NCI-H1417 treated with DMSO at 0.1 percent for 48 hours (cell line): ENCODE results near the gene MYBL2.

Experiments used
- DNase-seq: peaks from one replicate; lab custom pipeline; 2025; lab: John Stamatoyannopoulos, UW

Gene MYBL2

DNA sequence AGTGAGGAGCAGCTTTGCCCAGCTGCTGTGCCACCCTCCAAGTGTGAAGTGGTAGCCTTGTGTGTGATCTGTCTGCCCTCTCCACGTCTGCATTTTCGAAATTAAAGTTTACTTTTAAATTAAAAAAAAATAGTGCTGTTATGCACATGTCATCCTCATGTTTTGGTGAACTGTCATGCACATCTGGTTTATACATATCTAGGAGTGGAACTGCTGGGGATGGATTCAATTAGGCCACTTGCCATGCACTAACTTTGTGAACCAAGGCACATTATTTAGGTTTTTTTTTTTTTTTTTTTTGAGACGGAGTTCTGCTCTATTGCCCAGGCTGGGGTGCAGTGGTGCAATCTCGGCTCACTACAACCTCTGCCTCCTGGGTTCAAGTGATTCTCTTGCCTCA, 56.3 kb downstream of the MYBL2 start:
- DNase-seq, result no peak

- DNase-seq, result no peak
These were observed 56.8 kb downstream of the MYBL2 start for GRCh38 chr20:43723735-43724134.

- no peak for DNase-seq
These were observed 57.5 kb downstream of the MYBL2 start for GRCh38 chr20:43724383-43724782.

- DNase-seq, result no peak
These were observed 58.8 kb downstream of the MYBL2 start for GRCh38 chr20:43725666-43726065.

GRCh38 chr20:43726333-43726732, 59.4 kb downstream of the MYBL2 start:
- no peak for DNase-seq

DNA sequence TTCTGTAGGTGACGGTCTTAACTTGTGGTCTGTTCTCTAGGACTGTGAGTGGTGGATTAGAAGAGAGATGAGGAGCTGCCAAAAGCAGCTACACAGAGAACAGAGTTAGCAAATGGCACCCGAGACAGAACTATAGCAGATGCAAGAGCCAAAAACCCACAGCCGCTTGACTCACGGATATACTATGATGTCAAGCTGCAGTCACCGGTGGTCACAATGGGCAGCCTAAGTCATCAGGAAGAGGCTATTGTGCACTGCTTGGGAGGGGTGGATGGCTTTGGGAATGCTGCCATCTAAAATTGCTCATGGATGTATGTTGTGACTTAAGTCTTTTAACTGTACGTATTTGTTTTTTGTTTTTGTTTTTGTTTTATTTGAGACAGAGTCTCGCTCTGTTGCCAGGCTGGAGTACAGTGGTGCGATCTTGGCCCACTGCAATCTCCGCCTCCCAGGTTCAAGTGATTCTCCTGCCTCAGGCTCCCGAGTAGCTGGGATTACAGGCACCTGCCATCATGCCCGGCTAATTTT, 60.0 kb downstream of the MYBL2 start, which contains the start of gene GTSF1L:
GTSF1L (minus strand) TSS at position 192 of the 528 bp plus-strand sequence. CDS start 308 bp downstream, outside the sequence.
- no peak for DNase-seq

DNA sequence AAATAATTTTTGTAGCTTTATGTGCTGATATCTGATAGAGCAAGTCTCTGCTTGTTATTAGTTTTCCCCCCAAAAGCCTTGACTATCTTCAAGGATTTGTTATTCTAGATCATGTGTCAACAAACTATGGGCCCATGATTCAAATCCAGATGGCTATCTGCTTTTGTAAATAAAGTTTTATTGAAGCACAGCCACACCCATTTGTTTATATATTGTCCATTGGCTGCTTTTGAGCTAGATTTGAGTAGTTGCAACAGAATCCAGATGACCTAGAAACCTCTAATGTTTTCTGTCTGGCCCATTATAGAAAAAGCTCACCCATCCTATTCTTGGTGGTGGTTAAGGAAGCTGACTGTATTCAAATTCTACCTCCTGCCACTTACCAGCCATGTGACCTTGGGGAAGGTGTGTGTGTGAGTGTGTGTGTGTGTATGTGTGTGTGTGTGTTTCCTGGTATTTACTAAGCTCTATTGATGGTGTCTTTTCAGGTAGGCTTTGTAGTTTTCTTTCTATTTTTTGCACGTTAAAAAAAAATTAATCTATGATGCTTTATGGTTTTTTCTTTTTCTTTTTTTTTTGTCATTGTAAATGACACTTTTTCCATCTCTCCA, 61.2 kb downstream of the MYBL2 start:
- no peak for DNase-seq

- DNase-seq, result no peak
These were observed 61.9 kb downstream of the MYBL2 start for GRCh38 chr20:43728686-43729255.

DNA sequence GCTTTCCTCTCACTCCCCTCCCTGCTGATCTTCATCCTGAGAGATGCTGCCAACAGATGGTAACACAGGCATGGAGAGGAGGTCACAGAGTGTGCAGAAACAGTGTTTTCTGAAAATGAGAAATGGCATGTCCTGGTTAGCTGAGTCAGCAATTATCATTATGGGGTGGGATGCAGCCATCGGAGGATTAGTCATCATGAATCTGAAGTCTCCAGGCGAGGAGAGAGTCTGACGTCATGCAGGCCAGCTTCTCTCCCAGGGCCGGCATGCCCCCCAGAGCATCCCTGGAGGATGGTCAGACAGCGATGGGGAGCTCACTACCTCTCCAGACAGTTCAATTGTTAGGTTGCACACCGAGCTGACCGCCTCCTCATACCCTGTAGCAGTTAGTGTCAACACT, 64.6 kb downstream of the MYBL2 start:
- no peak for DNase-seq

- DNase-seq, result no peak
These were observed 65.0 kb downstream of the MYBL2 start for GRCh38 chr20:43731927-43732326.

DNA sequence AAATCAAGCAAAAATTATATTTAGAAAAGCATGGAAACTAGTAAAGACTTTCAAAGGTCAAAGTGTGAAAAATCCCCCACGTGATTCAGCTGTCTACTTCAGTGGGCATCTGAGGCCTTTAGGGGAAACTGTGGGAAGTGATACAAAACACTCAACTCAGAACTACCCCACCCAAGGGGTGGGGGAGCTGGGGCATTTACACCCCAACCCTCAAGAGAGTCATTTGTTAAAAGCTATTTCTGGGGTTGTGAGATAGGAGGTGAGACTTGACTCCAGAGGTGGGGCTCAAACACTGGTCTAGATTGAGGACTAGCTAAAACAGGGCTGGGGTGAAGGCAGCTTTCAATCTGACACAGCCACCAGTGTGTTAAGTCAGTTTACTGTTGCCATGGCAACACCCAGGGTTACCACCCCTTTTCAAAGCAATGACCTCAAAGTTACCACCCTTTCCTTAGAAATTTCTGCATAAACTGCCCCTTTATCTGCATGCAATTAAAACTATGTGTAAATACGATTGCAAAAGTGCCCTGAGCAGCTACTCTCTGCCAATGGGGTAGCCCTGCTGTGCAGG, 69.8 kb downstream of the MYBL2 start:
- no peak for DNase-seq

DNA sequence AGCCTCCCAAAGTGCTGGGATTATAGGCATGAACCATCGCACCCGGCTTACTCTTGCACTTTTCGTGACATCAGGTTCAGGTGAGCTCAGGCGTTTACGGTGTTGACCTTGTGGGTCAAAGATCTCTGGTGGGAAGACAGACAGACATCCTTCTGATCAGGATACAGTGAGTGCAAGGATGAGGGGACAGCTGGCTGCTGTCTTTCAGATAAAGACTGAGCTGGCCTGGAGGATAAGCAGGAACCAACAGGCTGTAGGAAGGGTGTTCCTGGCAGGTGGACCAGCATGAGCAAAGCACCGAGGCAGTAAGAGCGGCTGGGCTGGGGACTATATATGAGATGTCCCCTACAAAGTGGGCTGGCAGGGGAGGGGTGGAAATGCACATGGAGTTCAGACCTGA, 71.0 kb downstream of the MYBL2 start:
- DNase-seq, result no peak

GRCh38 chr20:43739148-43739749, 72.3 kb downstream of the MYBL2 start:
- DNase-seq, result no peak

- DNase-seq, result no peak
These were observed 73.7 kb downstream of the MYBL2 start for GRCh38 chr20:43740642-43741041.

DNA sequence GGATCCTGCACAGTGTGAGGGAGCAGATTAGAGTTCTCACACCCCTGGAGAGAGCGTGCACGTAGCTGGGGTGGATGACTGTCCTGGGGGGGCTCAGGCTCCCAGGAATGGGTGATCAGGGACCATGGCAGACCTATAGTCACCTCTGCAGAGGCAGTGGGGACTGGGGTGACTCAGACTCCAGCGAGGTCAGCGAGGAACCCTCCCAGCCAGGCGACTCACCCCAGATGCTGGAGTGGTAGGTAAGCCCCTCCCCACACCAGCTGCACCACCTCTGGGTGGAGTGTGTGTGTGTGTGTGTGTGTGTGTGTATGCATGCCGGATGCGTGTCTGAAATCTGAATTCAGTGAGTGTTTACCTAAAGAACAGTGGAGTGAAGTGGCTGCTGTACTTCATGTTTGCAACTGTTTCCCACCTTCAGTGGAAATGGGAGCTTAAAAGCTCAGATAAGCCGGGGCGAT, 77.3 kb downstream of the MYBL2 start:
- no peak for DNase-seq

DNA sequence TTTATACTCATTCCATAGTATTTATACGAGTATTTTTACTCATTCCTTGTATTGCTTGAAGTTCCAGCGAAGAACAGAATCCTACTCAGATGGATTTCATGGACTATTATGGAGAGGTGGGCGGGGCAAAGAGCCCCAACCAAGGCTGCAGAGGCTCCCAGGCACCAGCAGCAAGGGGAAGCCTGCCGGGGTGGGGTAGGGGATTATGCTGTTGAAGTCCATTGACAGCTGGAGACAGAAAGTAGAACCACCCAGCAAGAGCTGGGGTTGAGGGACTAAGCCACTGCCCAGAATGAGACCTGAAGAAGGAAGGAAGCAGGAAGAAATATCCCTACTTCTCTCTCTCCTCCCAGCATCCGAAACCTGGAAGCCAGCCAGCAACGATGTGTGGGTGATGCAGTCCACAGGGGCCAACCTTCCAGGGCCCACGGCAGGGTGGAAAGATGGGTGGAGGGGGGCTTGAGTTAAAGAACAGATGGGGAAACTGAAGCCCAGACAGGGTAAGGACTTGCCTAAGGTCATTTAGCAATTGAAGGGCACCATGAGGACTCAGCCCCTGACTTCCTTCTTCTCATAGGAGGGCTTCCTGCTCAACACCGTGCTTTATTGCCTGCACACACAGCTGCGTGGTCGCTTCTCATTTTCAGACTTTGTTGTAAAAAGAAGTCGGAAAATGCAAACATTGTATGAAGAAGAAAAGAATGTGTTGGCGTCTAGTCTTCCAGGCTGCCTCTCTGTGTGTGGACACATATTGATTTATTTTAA, 78.2 kb downstream of the MYBL2 start:
- DNase-seq, result no peak

GRCh38 chr20:43746344-43747137, 79.6 kb downstream of the MYBL2 start:
- no peak for DNase-seq

- no peak for DNase-seq
These were observed 81.4 kb downstream of the MYBL2 start for GRCh38 chr20:43748274-43748673.

- no peak for DNase-seq
These were observed 82.9 kb downstream of the MYBL2 start for GRCh38 chr20:43749734-43750294.

DNA sequence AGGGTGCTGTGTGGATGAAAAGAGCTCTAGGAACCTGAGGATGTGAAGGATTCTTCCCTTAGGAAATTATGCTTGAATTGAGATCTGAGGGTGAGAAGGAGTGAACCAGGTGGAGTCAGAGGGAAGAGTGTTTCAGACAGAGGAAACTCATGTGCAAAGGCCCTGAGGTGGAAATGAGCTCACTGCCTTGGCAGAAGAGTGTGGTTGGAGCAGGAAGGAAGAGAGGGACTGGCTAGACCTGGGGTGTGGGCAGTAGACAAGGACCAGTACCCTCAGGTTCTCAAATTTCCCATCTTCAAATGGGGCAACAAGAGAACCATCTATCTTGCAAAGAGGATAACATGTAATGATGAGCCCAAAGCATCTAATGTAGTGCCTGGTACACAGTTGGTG, 83.9 kb downstream of the MYBL2 start:
- DNase-seq, result no peak
